NCI-H526 (cell line): Measurements from ENCODE around the gene HDHD5.

ENCODE experiments used
- DNase-seq, 2 experiments: peaks; one replicate each; lab custom pipeline; 2025; lab: John Stamatoyannopoulos, UW

Gene HDHD5

DNA sequence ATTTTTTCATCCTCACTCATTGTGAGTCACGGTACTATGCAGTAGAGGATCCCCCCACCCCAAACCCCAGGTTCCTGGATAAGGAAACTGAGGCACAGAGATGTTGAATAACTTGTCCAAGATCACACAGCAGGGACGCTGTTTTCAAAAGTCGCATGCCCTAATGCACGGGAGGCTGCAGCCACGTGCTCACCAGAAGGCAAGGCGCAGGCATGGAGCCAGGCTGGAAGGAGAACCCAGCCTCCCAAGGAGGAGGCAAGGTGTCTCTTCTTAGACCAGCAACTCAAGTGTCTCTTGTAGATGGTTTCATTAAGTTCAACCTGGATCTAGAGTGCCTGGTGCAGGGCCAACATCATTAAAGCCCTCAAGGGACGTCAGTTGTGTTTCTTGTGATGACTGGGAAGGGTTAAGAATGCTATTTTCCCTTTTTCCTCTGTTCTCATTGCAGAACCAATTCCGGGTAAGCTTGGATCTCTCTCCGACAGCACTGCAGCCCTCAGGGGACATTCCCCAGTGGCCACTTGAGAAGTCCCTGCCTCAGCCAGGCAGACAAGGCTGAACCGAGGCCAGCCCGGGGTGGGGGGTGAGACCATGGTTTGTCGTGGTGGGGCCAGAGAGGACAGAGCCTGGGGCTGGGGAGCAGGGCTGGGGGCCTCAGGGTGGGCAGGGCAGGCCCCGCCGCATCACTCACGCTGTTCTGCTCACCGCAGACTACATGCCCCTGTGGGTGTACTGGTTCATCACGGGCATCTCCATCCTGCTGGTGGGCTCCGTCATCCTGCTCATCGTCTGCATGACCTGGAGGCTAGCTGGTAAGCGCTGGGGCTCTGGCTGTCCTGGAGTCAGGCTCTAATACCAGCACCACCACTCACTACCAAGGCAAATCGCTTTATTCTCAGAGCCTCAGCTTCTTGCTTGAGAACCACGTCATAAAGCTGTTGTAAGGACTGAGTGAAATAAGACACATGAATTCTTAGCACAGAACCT, 53.6 kb downstream of the HDHD5 start:
- DNase-seq, result no peak

DNA sequence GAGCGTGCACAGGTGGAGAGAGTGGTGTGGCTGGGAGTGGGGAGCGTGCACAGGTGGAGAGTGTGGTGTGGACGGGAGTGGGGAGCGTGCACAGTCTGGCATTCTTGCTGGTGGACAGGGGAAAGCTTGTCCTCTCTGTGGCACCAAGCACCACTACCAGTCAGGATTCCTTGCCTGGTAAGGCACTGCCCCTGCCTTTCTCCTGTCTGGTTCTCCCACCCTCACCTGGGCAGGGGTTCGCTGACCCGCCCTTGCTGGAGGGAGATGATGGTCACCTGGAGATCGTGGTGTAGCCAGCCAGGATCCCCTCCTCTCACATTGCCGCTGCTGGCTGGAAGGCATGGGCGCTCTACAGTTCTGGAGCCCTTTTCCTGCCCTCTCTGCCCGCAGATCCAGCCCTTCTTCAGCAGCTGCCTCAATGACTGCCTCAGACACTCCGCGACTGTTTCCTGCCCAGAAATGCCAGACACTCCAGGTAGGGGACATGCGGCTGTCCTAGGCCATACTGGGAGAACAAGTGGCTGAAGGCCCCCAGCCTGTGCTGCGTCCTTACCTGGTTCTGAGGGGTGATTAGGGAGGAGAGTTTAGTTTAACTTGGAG, 54.6 kb downstream of the HDHD5 start:
- no peak for DNase-seq

DNA sequence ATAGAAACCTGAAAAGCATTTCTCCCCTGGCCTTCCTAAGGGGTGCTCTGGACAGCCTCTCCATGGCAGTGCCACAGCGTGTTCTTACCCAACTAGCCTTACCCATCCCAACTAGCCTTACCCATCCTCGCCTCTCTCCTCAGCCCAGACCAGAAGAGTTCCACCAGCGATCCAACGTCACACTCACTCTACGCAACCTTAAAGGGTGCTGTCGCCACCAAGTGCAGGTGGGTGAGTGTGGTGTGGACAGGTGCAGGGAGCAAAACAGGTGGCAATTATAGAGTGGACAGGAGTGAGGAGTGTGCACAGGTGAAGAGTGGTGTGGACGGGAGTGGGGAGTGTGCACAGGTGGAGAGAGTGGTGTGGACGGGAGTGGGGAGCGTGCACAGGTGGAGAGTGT, 55.7 kb downstream of the HDHD5 start:
- DNase-seq, result no peak

DNA sequence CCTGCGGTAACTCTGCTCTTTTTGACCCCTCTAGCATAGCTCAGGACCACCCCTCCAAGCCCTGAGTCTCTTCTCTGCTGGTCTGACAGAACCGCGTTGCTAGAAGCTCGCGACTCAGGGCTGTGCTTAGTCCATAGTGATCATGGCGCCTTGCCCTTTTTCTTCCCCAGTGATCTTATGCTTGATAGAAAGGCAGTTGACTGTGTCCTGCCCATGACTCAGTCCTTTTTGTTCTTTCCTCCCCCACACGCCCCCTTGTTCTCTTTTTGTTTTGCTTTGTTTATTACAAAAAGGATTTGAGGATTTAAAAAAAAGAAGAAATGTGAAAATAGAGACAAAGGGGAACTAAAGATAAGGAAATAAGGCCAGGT, 56.8 kb downstream of the HDHD5 start:
- DNase-seq, result no peak

DNA sequence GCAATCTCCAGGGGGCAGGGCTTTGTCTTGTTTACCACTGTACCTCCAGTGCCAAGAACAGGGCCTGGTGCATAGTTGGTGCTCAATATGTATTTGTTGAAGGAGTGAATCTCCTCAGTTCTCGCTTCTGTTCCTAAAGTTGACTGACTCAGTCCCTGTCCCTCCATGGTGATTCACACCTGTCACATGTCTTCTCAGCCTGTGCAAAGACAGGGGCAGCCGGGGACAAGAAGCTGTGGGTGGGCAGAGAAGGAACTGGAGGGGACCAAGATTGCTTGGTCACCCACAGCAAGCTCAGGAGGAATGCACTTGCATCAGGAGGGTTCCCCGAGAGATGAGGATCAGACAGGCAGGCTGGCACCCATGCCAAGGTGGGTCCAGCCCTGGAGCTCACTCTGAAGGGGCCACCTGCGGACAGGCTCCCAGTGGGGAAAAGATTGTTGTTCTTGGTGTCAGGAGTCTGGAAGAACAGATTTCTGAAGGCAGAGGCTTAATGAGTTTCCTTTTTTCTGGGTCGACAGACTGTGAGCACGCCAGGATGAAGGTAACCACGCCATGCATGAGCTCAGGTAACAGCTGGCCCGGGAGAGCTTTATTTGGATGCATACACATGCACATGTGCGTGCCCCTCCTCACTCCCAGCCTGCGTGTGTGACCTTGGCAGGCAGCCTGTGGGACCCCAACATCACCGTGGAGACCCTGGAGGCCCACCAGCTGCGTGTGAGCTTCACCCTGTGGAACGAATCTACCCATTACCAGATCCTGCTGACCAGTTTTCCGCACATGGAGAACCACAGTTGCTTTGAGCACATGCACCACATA, 57.4 kb downstream of the HDHD5 start:
- no peak for DNase-seq

DNA sequence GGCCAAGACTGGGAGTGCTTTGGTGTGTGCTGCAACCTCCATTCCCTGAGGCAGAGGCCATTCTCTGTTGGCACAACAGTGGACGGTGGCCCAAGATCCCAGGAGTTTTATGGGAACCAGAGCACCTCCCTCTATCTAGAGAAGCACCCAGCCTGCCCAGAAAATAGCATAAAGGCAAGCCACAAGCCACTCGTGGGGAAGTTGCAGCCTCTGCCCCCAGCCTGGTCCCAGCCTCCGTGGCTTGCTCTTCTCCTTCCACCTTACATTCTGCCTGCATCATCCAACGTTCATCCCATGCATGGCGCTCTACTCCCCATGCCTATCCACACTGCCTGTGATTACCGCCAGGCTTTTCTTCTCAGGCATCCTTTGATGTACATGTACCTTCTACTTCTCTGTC, 58.5 kb downstream of the HDHD5 start:
- DNase-seq, result no peak

DNA sequence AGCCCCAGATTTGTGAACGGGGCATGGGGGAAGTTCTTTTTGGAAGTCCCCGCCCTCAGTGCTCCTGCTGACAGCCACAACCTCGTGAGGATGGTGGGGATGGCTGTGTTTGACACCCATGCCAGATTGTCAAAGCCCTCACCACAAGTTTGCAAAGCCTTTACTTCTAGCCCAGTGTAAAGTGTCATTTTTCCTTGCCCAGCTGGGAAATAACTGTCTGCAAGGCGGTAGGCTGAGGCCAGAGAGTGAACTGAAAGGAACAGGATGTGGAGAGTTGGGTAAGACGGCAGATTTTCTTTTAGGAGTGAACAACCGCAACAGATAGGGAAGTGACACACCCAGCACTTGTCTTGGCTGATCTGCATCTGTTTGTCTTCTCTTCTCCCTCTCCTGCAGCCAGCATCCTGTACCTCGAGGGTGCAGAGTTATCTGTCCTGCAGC, 60.7 kb downstream of the HDHD5 start:
- no peak for DNase-seq

DNA sequence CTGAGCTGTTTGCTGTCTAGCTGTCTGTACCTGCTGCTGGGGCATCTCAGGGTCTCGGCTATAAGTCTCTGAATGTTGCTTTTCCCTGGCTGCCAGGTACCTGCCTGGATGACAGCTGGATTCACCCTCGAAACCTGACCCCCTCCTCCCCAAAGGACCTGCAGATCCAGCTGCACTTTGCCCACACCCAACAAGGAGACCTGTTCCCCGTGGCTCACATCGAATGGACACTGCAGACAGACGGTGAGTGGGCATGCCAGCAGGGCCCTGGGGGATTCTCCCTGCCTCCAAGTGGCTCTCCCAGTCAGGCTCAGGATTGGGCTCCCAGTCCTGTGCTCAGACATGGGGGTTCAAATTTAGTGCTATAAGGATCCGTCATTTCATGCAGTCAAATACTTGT, 61.4 kb downstream of the HDHD5 start:
- DNase-seq, result no peak

DNA sequence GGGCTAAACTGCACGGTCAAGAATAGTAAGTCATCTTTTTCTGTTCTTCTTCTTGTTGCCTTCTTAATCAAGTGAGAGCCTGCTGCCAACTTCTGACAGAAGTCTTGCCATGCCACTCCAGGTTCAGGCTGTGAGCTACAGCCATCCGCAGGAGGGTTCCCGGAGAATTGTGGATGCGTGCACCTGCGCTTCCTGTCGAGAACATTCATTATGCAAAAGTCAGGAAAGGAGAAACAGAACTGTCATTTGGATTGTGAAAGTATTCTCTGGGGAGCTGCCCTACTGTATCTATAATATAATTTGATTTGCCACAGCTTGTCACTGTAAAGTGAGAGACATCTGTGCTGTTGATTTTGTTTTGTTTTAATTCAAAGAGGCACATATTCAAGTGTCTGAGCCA, 62.0 kb downstream of the HDHD5 start:
- peak in 1 of 2 experiments; percentile 51 for DNase-seq

DNA sequence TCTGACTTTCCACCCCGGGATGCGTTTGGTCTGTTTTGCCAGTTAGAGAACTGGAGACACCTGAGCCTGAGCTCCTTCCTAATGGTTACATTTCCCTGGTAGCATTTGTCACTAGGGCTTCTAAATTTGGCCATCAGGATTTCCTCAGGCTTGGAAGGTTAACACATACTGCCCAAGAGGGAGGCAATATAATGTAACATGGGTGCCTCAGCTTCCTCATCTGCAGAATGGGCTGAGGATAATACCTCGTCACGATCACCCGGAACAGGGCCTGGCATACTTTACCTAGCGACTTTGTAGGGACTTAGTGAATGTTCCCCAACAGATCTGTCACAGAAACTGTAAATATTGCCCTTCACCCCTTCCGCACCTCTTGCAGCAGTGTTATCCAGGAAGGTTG, 63.0 kb downstream of the HDHD5 start:
- DNase-seq, result no peak

DNA sequence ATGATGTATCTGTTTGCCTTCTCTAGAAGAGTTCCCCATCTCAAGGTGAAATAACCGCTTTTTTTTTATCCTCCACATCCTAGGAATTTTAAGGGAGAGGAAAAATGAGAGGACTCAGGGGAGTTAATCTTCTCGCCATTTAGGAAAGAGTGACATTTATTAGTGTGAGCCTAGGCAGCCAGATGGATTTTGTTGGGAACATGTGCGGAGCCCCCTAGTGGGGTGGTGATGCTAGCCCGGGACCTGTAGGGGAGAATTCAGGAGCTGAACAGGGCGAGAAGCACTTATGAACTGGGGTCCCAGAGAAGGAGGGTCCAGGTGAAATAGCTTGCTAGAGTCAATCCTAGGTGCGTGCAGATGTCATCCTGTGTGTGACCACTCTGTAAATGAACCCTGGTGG, 63.5 kb downstream of the HDHD5 start:
- DNase-seq, result peak in 1 of 2 experiments; percentile 3

DNA sequence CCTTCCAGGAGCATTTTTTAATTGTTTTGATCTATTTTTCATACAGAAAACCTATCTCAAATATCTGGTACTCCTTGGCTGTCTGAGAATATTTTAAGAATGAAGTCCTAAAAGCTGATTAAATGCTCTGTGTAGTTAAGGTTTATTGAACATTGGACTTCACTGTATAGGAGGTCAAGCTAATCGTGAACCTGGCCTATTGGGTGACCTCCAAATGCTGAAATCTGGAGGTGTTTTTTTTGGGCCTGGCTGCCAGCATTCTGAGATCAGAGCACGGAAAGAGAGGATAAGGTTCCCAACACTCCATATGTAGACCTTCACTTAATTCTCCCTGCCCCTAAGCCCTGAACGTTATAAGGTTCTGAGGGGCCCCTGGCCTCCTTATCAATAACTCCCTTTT, 66.0 kb downstream of the HDHD5 start:
- no peak for DNase-seq

DNA sequence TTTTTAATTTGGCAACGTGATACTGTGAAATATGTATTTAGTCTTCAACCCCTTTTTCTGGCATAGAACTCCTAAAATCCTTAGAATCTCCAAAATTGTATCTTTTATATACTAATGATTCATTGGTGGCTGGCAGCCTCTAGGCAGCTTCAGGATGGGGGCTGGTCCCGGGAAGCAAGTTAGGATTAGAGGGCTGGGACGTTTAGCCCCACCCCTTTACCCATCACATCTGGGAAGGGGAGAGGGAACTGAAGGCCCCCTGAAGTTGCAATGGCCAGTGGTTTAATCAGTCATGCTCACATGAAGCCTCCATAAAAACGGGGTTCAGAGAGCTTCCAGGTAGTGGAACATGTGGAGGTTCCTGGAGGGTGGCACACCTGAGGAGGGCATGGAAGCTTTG, 67.2 kb downstream of the HDHD5 start:
- no peak for DNase-seq

DNA sequence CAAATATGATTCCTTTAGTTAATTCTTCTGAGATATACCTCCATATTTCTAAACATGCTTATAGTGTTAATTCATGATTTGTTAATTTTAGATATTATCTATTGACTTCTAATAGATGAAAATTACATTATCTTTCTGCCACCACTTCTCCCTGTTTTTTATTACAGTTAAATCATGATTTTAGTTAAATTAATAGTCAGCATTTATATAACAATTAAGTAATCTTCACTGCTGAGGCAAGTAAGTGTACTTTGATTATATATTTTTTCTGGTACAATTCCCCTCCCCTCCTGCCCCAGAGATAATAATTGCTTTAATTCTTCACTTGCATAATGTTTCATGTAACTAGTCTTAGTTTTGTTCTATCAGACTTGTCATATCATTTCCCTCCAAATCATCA, 68.5 kb downstream of the HDHD5 start:
- DNase-seq, result no peak
